ENCODE results near the gene RRP12.

GRCh38 chr10:97396056-97396455 is 5.1 kb downstream of the RRP12 start:
- TF ChIP-seq EZH2 (IDR thresholded peaks at IDR 0.05; ENCODE audit: insufficient read depth, poor library complexity, severe bottlenecking) (no peak), EZH2phosphoT487 (IDR thresholded peaks at IDR 0.05; ENCODE audit: insufficient read depth, low read depth) (no peak)

Measured in GM23248 (cell line).